GM18519 (cell line): ENCODE measurements around the gene TBX21.
"Not testable (repeated sequence)": the region's sequence is repeated elsewhere in the genome, so short reads cannot be mapped to it uniquely, and the experiment has no call there.

Source experiments
- ATAC-seq: cut with Tn5 transposase; IDR thresholded peaks from one replicate; pipeline ENCODE4 v1.9.1; 2021; ENCODE audit warnings: mild to moderate bottlenecking, moderate library complexity; ENCODE audit not compliant: unreplicated experiment, low FRiP score

TBX21 gene

GRCh38 chr17:47729476-47729875 lies 3.6 kb upstream of the TBX21 start:
- ATAC-seq, result no peak

GRCh38 chr17:47730681-47731080 lies 2.4 kb upstream of the TBX21 start:
- ATAC-seq, result no peak

GRCh38 chr17:47731396-47731795 lies 1.6 kb upstream of the TBX21 start:
- ATAC-seq, result no peak

- no peak for ATAC-seq
These were observed 513 bp upstream of the TBX21 start for GRCh38 chr17:47732399-47733046.

- ATAC-seq, result no peak
These were observed 806 bp downstream of the TBX21 start for GRCh38 chr17:47733674-47734410.

GRCh38 chr17:47735139-47735464 lies 2.1 kb downstream of the TBX21 start:
- ATAC-seq, result no peak

- no peak for ATAC-seq
These were observed 2.5 kb downstream of the TBX21 start for GRCh38 chr17:47735536-47736011.

GRCh38 chr17:47736501-47737495 lies 3.8 kb downstream of the TBX21 start:
- no peak for ATAC-seq

GRCh38 chr17:47738178-47738577 lies 5.1 kb downstream of the TBX21 start:
- no peak for ATAC-seq

- ATAC-seq, result no peak
These were observed 6.1 kb downstream of the TBX21 start for GRCh38 chr17:47739150-47739549.

GRCh38 chr17:47739945-47740344 lies 6.9 kb downstream of the TBX21 start:
- ATAC-seq, result not testable (repeated sequence)

GRCh38 chr17:47741109-47741792 lies 8.2 kb downstream of the TBX21 start:
- no peak for ATAC-seq

GRCh38 chr17:47741793-47742145 lies 8.7 kb downstream of the TBX21 start:
- no peak for ATAC-seq

GRCh38 chr17:47742319-47743181 lies 9.5 kb downstream of the TBX21 start:
- no peak for ATAC-seq

- ATAC-seq, result no peak
These were observed 11.4 kb downstream of the TBX21 start for GRCh38 chr17:47744168-47745036.

- ATAC-seq, result no peak
These were observed 12.0 kb downstream of the TBX21 start for GRCh38 chr17:47745037-47745380.

- no peak for ATAC-seq
These were observed 18.4 kb downstream of the TBX21 start for GRCh38 chr17:47751471-47751870.

GRCh38 chr17:47757386-47757785 lies 24.4 kb downstream of the TBX21 start:
- ATAC-seq, result no peak
